ENCODE data around the gene FMO5. TPM values are rescaled to one million over a fixed set of nuclear protein-coding genes. Genes with fewer than 3 reads are reported as not detected.

The FMO5 gene
- total and polyA plus RNA-seq, 10 of the 15 experiments (the other 5 are each of a cell fraction or from before 2014, with no cell fraction given) = 0.05 to 0.58 (median 0.19) TPM

DNA sequence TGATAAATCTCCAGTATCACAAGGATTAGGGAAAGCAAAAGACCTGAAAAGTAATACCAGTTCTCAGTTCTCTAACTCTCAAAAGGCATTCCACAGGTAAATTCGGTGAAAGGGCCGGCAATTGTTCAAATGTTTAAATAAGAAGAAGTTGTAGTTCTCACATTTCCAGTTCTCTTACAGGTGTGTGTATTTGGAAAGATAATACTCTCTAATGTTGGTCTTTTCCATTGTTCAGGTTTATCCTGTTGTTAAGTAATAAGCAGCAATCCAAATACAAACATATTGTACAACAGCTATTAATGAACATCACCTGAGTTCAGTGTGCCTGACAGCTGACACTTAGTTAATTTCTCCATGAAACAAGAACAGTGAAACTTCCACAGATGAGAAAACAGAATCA lies 39.7 kb downstream of the FMO5 start:
- DNase-seq (ENCODE audit: low read depth, low spot score) = no peak
- CTCF ChIA-PET = interaction anchor here (1.1 kb wide), 1 partner anchor 58 kb away, joined by 4 read pairs; no protein-coding TSS in a partner anchor
- H3K27ac ChIP-seq (ENCODE audit: control insufficient read depth, insufficient read depth) = no peak overlapping the region
- no peaks in the 10 kb centered on the region for H3K27me3 ChIP-seq (replicated peaks in 1 of 2; ENCODE audit: control insufficient read depth in 2 of 2, insufficient read depth in 2 of 2, low read length in 1 of 2)
- H3K9ac ChIP-seq (ENCODE audit: control insufficient read depth, insufficient read depth, low read length) = no peak overlapping the region
- H4K20me1 ChIP-seq (ENCODE audit: control insufficient read depth, insufficient read depth) = no peaks in the 10 kb centered on the region
- no peaks in the 10 kb centered on the region for H3K4me1 ChIP-seq (ENCODE audit: control insufficient read depth, insufficient read depth, low read length)
- H3K36me3 ChIP-seq (ENCODE audit: control insufficient read depth in 2 of 2, insufficient read depth in 2 of 2, low read length in 1 of 2) = no peaks in the 10 kb centered on the region
- intact Hi-C loops (cut with micrococcal nuclease; ENCODE audit: unreplicated experiment) (no loop called here), in situ Hi-C loops (cut with MboI) (no loop called here)
- H3K9me3 ChIP-seq (replicated peaks; ENCODE audit: control insufficient read depth, insufficient read depth, low read length) = no peaks in the 10 kb centered on the region
- no peak overlapping the region for H3K4me3 ChIP-seq
- FAIRE-seq = no peak
- no peak overlapping the region for H2AFZ ChIP-seq (ENCODE audit: control insufficient read depth, low read depth, low read length)
- ATAC-seq = no peak
- WGBS (ENCODE audit: insufficient coverage, insufficient replicate concordance, low lambda C conversion rate, missing lambda C conversion rate) = 100% methylated on average over 2 of the region's 2 CpGs
- TF ChIP-seq CHD4 (IDR thresholded peaks at IDR 0.05) = no peak
- TF ChIP-seq CREM (IDR thresholded peaks at IDR 0.05; ENCODE audit: low read depth) = no peak
- TF ChIP-seq ZSCAN29 (IDR thresholded peaks at IDR 0.05) = no peak
- TF ChIP-seq BRCA1 (IDR thresholded peaks at IDR 0.05; ENCODE audit: low read depth, low read length) = no peak
- no peak for TF ChIP-seq SP1 (IDR thresholded peaks at IDR 0.05; ENCODE audit: low read depth, low read length)
- TF ChIP-seq, protein P1, sequence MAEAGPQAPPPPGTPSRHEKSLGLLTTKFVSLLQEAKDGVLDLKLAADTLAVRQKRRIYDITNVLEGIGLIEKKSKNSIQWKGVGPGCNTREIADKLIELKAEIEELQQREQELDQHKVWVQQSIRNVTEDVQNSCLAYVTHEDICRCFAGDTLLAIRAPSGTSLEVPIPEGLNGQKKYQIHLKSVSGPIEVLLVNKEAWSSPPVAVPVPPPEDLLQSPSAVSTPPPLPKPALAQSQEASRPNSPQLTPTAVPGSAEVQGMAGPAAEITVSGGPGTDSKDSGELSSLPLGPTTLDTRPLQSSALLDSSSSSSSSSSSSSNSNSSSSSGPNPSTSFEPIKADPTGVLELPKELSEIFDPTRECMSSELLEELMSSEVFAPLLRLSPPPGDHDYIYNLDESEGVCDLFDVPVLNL (IDR thresholded peaks at IDR 0.05; ENCODE audit: low read depth, low read length) = no peak
- no peak for TF ChIP-seq EGR1 (IDR thresholded peaks at IDR 0.05; ENCODE audit: borderline replicate concordance in 1 of 2, low read depth in 2 of 2, low read length in 2 of 2)
- TF ChIP-seq RB1 (IDR thresholded peaks at IDR 0.05; ENCODE audit: borderline replicate concordance) = no peak
- SMC1A ChIA-PET (ENCODE audit: uncharacterized antibody, unreplicated experiment) = interaction anchor here (1.4 kb wide), 1 partner anchor 63 kb away, joined by 3 read pairs; no protein-coding TSS in a partner anchor
- RAD21 ChIA-PET (ENCODE audit: unreplicated experiment) = no interaction called here
- no TSS peak for BruUV-seq (replicated peaks)
- POLR2A ChIA-PET = no interaction called here
- no peaks in the 10 kb centered on the region for H3K79me2 ChIP-seq (ENCODE audit: control insufficient read depth, insufficient read depth, low read length)
- H3K4me2 ChIP-seq (ENCODE audit: control insufficient read depth, insufficient read depth) = no peak overlapping the region

Measured in GM12878 (cell line).